H9 (cell line): ENCODE measurements around the gene RAB3IL1. TPM values are rescaled to one million over a fixed set of nuclear protein-coding genes. Genes with fewer than 3 reads are reported as not detected.

ENCODE experiments used
- DNase-seq: peaks from one replicate; pipeline ENCODE4 v3.0.0-alpha.2; 2017
- H2AFZ ChIP-seq: one replicate; pipeline ENCODE4 v1.6.1; 2013; ENCODE audit warnings: mild to moderate bottlenecking, low read length, control low read depth, moderate library complexity
- H2AK5ac ChIP-seq: 2 replicates; pipeline ENCODE4 v1.6.1; 2013; ENCODE audit warnings: low read length, control low read depth, mixed read lengths; ENCODE audit not compliant: insufficient read length
- H2BK120ac ChIP-seq: one replicate; pipeline ENCODE4 v1.6.1; 2013; ENCODE audit warnings: low read depth, mild to moderate bottlenecking, low read length, control low read depth, inconsistent platforms; ENCODE audit not compliant: poor library complexity, severe bottlenecking
- H2BK12ac ChIP-seq: 2 replicates; pipeline ENCODE4 v1.6.1; 2013; ENCODE audit warnings: low read length, control low read depth, mixed read lengths, low read depth; ENCODE audit not compliant: insufficient read length
- H2BK15ac ChIP-seq: 2 replicates; pipeline ENCODE4 v1.6.1; 2013; ENCODE audit warnings: low read depth, low read length, control low read depth
- H2BK20ac ChIP-seq: one replicate; pipeline ENCODE4 v1.6.1; 2013; ENCODE audit warnings: low read depth, mild to moderate bottlenecking, low read length, control low read depth, inconsistent platforms; ENCODE audit not compliant: poor library complexity, severe bottlenecking
- H2BK5ac ChIP-seq: 2 replicates; pipeline ENCODE4 v1.6.1; 2013; ENCODE audit warnings: low read length, control low read depth, mixed read lengths; ENCODE audit not compliant: insufficient read length
- H3K14ac ChIP-seq: 2 replicates; pipeline ENCODE4 v1.6.1; 2013; ENCODE audit warnings: low read length, control low read depth; ENCODE audit not compliant: insufficient read depth
- H3K18ac ChIP-seq: 2 replicates; pipeline ENCODE4 v1.6.1; 2013; ENCODE audit warnings: low read depth, mild to moderate bottlenecking, mixed read lengths, low read length, control low read depth; ENCODE audit not compliant: insufficient read length
- H3K23ac ChIP-seq: 2 replicates; pipeline ENCODE4 v1.6.1; 2013; ENCODE audit warnings: low read length, control low read depth, mixed read lengths, low read depth; ENCODE audit not compliant: insufficient read length
- H3K23me2 ChIP-seq: 2 replicates; pipeline ENCODE4 v1.6.1; 2013; ENCODE audit warnings: low read depth, mild to moderate bottlenecking, mixed read lengths, low read length, control low read depth; ENCODE audit not compliant: insufficient read length, poor library complexity, severe bottlenecking
- H3K27ac ChIP-seq: 2 replicates; pipeline ENCODE4 v1.5.1; 2013; ENCODE audit warnings: low read length, control low read depth, mixed read lengths, low read depth; ENCODE audit not compliant: insufficient read length
- H3K27me3 ChIP-seq: 2 replicates; pipeline ENCODE4 v1.6.1; 2013; ENCODE audit warnings: low read length, control low read depth, inconsistent platforms; ENCODE audit not compliant: insufficient read depth
- H3K4ac ChIP-seq: 2 replicates; pipeline ENCODE4 v1.6.1; 2013; ENCODE audit warnings: low read depth, mild to moderate bottlenecking, control low read depth, inconsistent platforms, low read length, moderate library complexity
- H3K4me1 ChIP-seq: 2 replicates; pipeline ENCODE4 v1.6.1; 2013; ENCODE audit warnings: low read length, control low read depth, inconsistent platforms; ENCODE audit not compliant: insufficient read depth
- H3K4me2 ChIP-seq: 2 replicates; pipeline ENCODE4 v1.6.1; 2013; ENCODE audit warnings: low read length, control low read depth, mixed read lengths; ENCODE audit not compliant: insufficient read length, insufficient read depth
- H3K56ac ChIP-seq: 2 replicates; pipeline ENCODE4 v1.6.1; 2013; ENCODE audit warnings: low read depth, mild to moderate bottlenecking, mixed read lengths, low read length, control low read depth; ENCODE audit not compliant: insufficient read length
- H3K79me1 ChIP-seq: 2 replicates; pipeline ENCODE4 v1.6.1; 2013; ENCODE audit warnings: low read depth, mild to moderate bottlenecking, moderate library complexity, low read length, control low read depth, inconsistent platforms; ENCODE audit not compliant: insufficient read depth, poor library complexity, severe bottlenecking
- H3K79me2 ChIP-seq: 2 replicates; pipeline ENCODE4 v1.6.1; 2013; ENCODE audit warnings: low read length, control low read depth, inconsistent platforms; ENCODE audit not compliant: insufficient read depth
- H3K9ac ChIP-seq: 2 replicates; pipeline ENCODE4 v1.6.1; 2013; ENCODE audit warnings: low read length, control low read depth, mixed read lengths; ENCODE audit not compliant: insufficient read length; ENCODE audit errors: extremely low read depth
- H3K9me3 ChIP-seq: one replicate; pipeline ENCODE4 v1.6.1; 2013; ENCODE audit warnings: low read depth, low read length, inconsistent platforms; ENCODE audit not compliant: control insufficient read depth
- H3T11ph ChIP-seq: one replicate; pipeline ENCODE4 v1.6.1; 2013; ENCODE audit warnings: mild to moderate bottlenecking, low read length, control low read depth, inconsistent platforms
- H4K20me1 ChIP-seq: one replicate; pipeline ENCODE4 v1.6.1; 2013; ENCODE audit not compliant: control insufficient read depth, insufficient read length, insufficient read depth
- H4K5ac ChIP-seq: 2 replicates; pipeline ENCODE4 v1.6.1; 2013; ENCODE audit warnings: low read depth, mild to moderate bottlenecking, mixed read lengths, low read length, control low read depth; ENCODE audit not compliant: insufficient read length
- H4K8ac ChIP-seq: replicated peaks from 2 replicates; pipeline ENCODE4 v1.6.1; 2013; ENCODE audit warnings: low read length, control low read depth, mixed read lengths, low read depth; ENCODE audit not compliant: insufficient read length
- H4K91ac ChIP-seq: 2 replicates; pipeline ENCODE4 v1.6.1; 2013; ENCODE audit warnings: low read depth, mild to moderate bottlenecking, moderate library complexity, mixed read lengths, low read length, control low read depth; ENCODE audit not compliant: insufficient read length
- H3K27ac Mint-ChIP-seq, 3 experiments: 2 replicates in 2 of 3; 3 replicates in 1 of 3; pipeline ENCODE4 v1.8.0; 2020 to 2021; ENCODE audit warnings: mixed read lengths in 3 of 3, mild to moderate bottlenecking in 1 of 3, moderate library complexity in 1 of 3
- H3K27me3 Mint-ChIP-seq: 2 replicates; pipeline ENCODE4 v1.8.0; 2021; ENCODE audit warnings: low read depth, mild to moderate bottlenecking, moderate library complexity, mixed read lengths
- H3K36me3 Mint-ChIP-seq, 3 experiments: 2 replicates in 2 of 3; 3 replicates in 1 of 3; pipeline ENCODE4 v1.8.0; 2020 to 2021; ENCODE audit warnings: low read depth in 3 of 3, mixed read lengths in 3 of 3; ENCODE audit not compliant: insufficient read depth in 1 of 3
- H3K4me1 Mint-ChIP-seq, 2 experiments: 2 replicates each; pipeline ENCODE4 v1.8.0; 2020; ENCODE audit warnings: mixed read lengths in 2 of 2
- H3K4me3 Mint-ChIP-seq, 2 experiments: 2 replicates in 1 of 2; 3 replicates in 1 of 2; pipeline ENCODE4 v1.8.0; 2020 to 2021; ENCODE audit warnings: mild to moderate bottlenecking in 2 of 2, mixed read lengths in 2 of 2, moderate library complexity in 1 of 2
- H3K9me3 Mint-ChIP-seq, 2 experiments: 2 replicates in 1 of 2; 3 replicates in 1 of 2; pipeline ENCODE4 v1.8.0; 2020; ENCODE audit warnings: mild to moderate bottlenecking in 2 of 2, mixed read lengths in 2 of 2, moderate library complexity in 1 of 2
- WGBS: extraction: QIAGEN DNeasy Blood & Tissue Kit; methylation state at CpG from one replicate; pipeline ENCODE4 v1.1.7; 2013; ENCODE audit warnings: missing lambda C conversion rate, low lambda C conversion rate, mixed read lengths; ENCODE audit not compliant: insufficient read length; ENCODE audit errors: extremely low coverage; 5-methylcytosine and 5-hydroxymethylcytosine counted together
- total RNA-seq: library from RNA; stranded (reverse); gene quantifications from 2 replicates; pipeline ENCODE4 v1.2.1, GENCODE V29; 2021
- TF ChIP-seq, protein P1 (sequence below): fragments of 200-600 bp; sonication (generic); conservative IDR thresholded peaks from 3 replicates; pipeline ENCODE4 v1.8.0; 2021; ENCODE audit warnings: antibody characterized with exemption, mild to moderate bottlenecking

RAB3IL1 gene
- total RNA-seq, 1 experiment from 2014 or later, result 2.4 TPM

DNA sequence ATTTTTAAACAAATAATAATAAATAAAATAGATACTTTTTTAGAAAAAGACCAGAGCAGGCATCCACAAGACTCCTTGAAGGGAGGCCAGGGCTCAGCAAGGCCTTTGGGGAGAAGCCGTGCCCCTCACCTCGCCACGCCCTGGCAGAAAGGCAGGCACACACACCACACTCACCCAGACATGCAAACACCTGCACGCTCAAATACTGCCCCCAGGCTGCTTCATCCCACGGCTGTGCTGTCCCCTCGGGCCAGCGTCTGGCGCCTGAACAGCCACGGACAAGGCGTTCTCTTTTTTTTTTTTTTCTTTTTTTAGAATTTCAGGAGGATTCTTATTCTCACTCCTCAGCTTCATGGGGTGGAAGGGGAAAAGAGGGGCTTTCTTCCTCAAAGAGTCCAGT lies 27.5 kb downstream of the RAB3IL1 start:
- no peak for DNase-seq
- peaks cover 2% of the 10 kb centered on the region for H3K27me3 Mint-ChIP-seq
- no peak overlapping the region for H3T11ph ChIP-seq
- no peak overlapping the region for H4K5ac ChIP-seq
- TF ChIP-seq, protein P1, sequence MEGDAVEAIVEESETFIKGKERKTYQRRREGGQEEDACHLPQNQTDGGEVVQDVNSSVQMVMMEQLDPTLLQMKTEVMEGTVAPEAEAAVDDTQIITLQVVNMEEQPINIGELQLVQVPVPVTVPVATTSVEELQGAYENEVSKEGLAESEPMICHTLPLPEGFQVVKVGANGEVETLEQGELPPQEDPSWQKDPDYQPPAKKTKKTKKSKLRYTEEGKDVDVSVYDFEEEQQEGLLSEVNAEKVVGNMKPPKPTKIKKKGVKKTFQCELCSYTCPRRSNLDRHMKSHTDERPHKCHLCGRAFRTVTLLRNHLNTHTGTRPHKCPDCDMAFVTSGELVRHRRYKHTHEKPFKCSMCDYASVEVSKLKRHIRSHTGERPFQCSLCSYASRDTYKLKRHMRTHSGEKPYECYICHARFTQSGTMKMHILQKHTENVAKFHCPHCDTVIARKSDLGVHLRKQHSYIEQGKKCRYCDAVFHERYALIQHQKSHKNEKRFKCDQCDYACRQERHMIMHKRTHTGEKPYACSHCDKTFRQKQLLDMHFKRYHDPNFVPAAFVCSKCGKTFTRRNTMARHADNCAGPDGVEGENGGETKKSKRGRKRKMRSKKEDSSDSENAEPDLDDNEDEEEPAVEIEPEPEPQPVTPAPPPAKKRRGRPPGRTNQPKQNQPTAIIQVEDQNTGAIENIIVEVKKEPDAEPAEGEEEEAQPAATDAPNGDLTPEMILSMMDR, result no peak
- no peaks in the 10 kb centered on the region for H3K27me3 ChIP-seq
- H3K4me3 Mint-ChIP-seq, result peak overlapping the region in 1 of 2 experiments; percentile 70; a peak in 3 of 5 replicates
- no peak overlapping the region for H4K8ac ChIP-seq
- H3K79me2 ChIP-seq, result 0 out of 2 replicates have a peak, but pooled peaks cover 2% of the 10 kb centered on the region
- no peak overlapping the region for H2AFZ ChIP-seq
- no peak overlapping the region for H3K9ac ChIP-seq
- no peak overlapping the region for H3K56ac ChIP-seq
- no peak overlapping the region for H4K91ac ChIP-seq
- no peak overlapping the region for H2BK15ac ChIP-seq
- peaks cover 6 to 17% of the 10 kb centered on the region in 2 experiments; a peak in 3 of 4 replicates for H3K4me1 Mint-ChIP-seq
- H3K4me2 ChIP-seq, result no peak overlapping the region
- no peak overlapping the region for H3K4ac ChIP-seq
- no peak overlapping the region for H2AK5ac ChIP-seq
- no peak overlapping the region for H2BK5ac ChIP-seq
- no peaks in the 10 kb centered on the region for H4K20me1 ChIP-seq
- H2BK20ac ChIP-seq, result no peak overlapping the region
- H3K4me1 ChIP-seq, result no peaks in the 10 kb centered on the region
- peaks cover 0 to 6% (median 2%) of the 10 kb centered on the region in 3 experiments; a peak in 4 of 7 replicates for H3K36me3 Mint-ChIP-seq
- no peak overlapping the region for H3K18ac ChIP-seq
- no peak overlapping the region for H2BK120ac ChIP-seq
- peaks cover 0 to 5% of the 10 kb centered on the region in 2 experiments; a peak in 2 of 5 replicates for H3K9me3 Mint-ChIP-seq
- no peak overlapping the region for H3K14ac ChIP-seq
- H3K27ac ChIP-seq, result no peak overlapping the region
- no peak overlapping the region for H2BK12ac ChIP-seq
- H3K23me2 ChIP-seq, result peaks cover 9% of the 10 kb centered on the region
- H3K27ac Mint-ChIP-seq, result no peak overlapping the region
- no peak overlapping the region for H3K23ac ChIP-seq
- no peaks in the 10 kb centered on the region for H3K9me3 ChIP-seq
- no peaks in the 10 kb centered on the region for H3K79me1 ChIP-seq
- no CpG with 5 or more reads among the region's 10 CpGs for WGBS
